HG03558 (cell line): ENCODE measurements around the gene HS6ST2.

Experiments used
- ATAC-seq: cut with Tn5 transposase; IDR thresholded peaks from one replicate; pipeline ENCODE4 v1.9.1; 2021; ENCODE audit warnings: moderate number of reproducible peaks; ENCODE audit not compliant: unreplicated experiment; ENCODE audit errors: extremely low read depth

Gene HS6ST2

DNA sequence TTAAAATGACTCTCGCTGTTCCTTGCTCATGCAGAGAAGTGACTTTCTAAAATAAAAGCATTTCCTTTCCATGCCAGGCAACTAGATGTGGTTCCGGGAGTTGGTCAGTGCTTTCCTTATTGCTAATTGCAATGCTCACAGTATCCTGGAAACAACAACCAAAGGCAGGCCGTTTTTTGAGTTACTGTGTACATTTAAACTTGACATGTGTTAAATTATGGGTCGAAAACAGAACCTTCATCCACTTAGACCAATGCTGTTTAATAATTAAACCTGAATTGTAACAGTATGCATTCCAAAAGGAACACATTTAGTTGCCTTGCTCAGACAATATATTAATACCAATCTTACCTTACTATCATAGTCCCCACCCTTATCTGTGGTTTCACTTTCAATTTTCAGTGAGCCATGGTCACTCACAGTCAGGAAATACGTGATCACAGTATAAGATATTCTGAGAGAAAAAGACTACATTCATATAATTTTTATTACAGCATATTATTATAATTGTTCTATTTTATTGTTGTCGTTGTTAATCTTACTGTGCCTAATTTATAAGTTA, 102.6 kb downstream of the HS6ST2 start:
- no peak for ATAC-seq

GRCh38 chrX:132853040-132853439, 105.4 kb downstream of the HS6ST2 start:
- ATAC-seq: no peak

DNA sequence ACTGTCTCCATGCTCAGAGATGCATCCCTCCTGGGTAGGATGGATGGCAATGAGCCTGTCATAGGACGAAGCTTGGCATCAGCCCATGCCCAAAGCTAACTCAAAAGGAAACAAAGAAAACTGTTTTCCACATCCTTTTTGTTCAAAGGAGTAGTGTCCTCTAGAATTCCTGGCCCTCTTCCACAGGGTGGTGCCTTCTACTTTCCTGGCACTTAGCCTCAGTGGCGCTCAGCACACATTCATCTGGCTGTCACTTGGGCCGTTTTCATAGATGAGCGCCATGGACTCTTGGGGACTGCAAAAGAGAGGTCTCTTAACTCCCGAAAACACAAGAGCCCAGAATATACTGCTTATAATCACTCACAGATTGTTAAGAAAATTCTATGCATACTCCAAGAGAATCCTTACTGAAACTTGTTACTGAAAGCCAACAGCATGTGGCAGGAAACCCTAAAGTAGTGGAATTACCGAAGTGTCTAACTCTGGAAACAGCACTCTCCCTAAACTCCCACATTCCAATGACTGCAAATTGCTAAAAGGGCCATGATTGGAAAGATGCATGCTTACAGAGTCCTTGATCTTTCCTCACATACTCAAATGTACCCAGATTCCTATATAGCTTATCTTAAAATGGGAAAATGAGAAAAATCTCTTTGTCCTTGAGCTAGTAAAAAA, 110.0 kb downstream of the HS6ST2 start:
- ATAC-seq: no peak

- ATAC-seq: no peak
These were observed 115.1 kb downstream of the HS6ST2 start for GRCh38 chrX:132843363-132843762.

- ATAC-seq: no peak
These were observed 115.8 kb downstream of the HS6ST2 start for GRCh38 chrX:132842460-132843238.

- no peak for ATAC-seq
These were observed 120.5 kb downstream of the HS6ST2 start for GRCh38 chrX:132837967-132838366.

GRCh38 chrX:132837126-132837525, 121.3 kb downstream of the HS6ST2 start:
- no peak for ATAC-seq

DNA sequence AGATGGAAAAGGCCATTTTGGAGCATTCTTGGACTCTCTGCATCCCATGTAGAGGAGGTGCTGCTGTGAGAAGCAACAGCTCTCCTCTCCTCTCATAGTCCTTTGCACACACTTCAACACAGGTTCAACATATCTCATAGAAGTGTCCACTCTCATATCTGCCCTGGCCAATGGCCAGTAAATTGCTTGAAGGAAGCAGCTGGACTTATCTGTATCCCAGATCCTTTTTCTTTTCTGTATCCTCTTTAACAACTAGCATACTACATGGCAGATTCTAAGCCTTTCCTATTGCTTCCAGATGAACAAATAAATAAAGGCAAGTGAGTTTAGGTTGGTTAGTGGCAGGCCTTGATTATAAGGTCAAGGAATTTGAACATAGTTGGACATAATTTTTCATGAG, 122.0 kb downstream of the HS6ST2 start:
- ATAC-seq: no peak

DNA sequence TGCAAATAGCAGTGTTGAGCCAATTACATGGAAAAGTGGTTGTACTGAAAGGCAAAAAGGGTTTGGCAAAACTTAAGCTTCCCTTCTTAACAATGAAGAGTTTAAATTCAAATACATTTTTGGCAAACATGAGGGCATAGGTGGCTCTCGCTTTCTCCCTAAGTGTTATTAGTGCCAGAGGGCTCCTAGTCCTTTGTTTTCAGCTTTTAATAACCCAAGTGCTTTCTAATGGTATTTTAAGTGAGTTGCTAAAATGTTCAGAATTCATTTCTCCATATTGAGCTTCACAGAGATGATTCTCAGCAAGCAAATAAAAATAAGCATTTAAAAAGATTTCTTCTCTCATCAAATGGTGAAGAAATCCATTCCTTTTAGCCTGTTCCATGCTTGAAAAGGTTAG, 123.7 kb downstream of the HS6ST2 start:
- ATAC-seq: no peak

- no peak for ATAC-seq
These were observed 124.3 kb downstream of the HS6ST2 start for GRCh38 chrX:132834109-132834508.

- ATAC-seq: no peak
These were observed 125.1 kb downstream of the HS6ST2 start for GRCh38 chrX:132833373-132833772.

DNA sequence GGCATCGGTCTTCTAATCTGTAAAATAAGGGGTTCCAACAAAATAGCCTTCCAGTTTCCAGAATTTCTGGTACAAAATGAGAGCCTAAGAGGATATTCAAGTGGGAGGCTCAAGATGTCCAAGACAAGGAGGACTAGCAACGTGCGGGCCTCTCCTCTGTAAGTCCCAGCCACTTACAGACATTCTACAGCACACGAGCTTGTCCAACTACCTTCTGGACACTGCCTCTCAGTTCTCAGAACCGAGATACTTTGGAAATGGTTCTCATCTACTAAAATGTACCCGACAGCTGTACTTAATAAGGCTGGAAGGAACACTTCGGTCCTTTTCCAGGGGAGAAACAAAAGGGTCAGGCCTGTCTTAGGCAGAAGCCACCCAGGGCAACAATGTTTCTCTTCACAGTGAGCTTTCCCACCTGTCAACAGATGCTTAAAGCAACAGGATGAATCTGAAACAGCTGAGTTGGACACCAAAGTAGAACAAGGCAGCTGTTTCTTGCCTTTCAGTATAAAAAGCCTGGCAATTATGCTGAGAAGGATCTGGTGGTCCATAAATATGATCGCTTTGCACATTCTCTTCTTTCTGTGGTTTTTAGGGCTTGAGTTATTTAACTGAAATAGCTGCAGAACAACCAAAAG, 127.0 kb downstream of the HS6ST2 start:
- no peak for ATAC-seq

- no peak for ATAC-seq
These were observed 135.8 kb downstream of the HS6ST2 start for GRCh38 chrX:132822634-132823012.

GRCh38 chrX:132821974-132822633, 136.3 kb downstream of the HS6ST2 start:
- no peak for ATAC-seq

GRCh38 chrX:132820675-132821074, 137.8 kb downstream of the HS6ST2 start:
- ATAC-seq: no peak

GRCh38 chrX:132819711-132820264, 138.6 kb downstream of the HS6ST2 start:
- no peak for ATAC-seq

- ATAC-seq: no peak
These were observed 139.8 kb downstream of the HS6ST2 start for GRCh38 chrX:132818638-132819037.

GRCh38 chrX:132815643-132816042, 142.8 kb downstream of the HS6ST2 start:
- no peak for ATAC-seq

- no peak for ATAC-seq
These were observed 147.3 kb downstream of the HS6ST2 start for GRCh38 chrX:132810964-132811712.

GRCh38 chrX:132810488-132810887, 147.9 kb downstream of the HS6ST2 start:
- no peak for ATAC-seq
